ENCODE data around the gene PKP1.

PKP1 gene

GRCh38 chr1:201327687-201328240, 44.5 kb downstream of the PKP1 start:
- ATAC-seq (ENCODE audit: insufficient read depth, low read depth) (no peak), DNase-seq (no peak)
- Histone ChIP-seq H3K27ac (ENCODE audit: low read length) (no peak overlapping the region), H3K36me3 (ENCODE audit: insufficient read depth, low read length) (no peaks in the 10 kb centered on the region), H3K4me2 (ENCODE audit: insufficient read depth, low read length) (no peak overlapping the region), H4K20me1 (ENCODE audit: insufficient read depth, low read length) (no peaks in the 10 kb centered on the region), H3K9me3 (ENCODE audit: insufficient read depth, low read length, severe bottlenecking) (no peaks in the 10 kb centered on the region), H3K4me1 (ENCODE audit: insufficient read depth, low read length) (no peaks in the 10 kb centered on the region; the same call in 1 of the 2 replicates), H3K4me3 (ENCODE audit: low read depth in 1 of 2, low read length in 2 of 2) (no peak overlapping the region), H3K79me2 (ENCODE audit: insufficient read depth, low read length) (no peaks in the 10 kb centered on the region), H3K9ac (ENCODE audit: low read depth, low read length) (no peak overlapping the region), H2AFZ (ENCODE audit: low read depth, low read length) (no peak overlapping the region), H3K27me3 (ENCODE audit: insufficient read depth, low read length, poor library complexity) (no peaks in the 10 kb centered on the region)
- no peak for TF ChIP-seq CTCF (IDR thresholded peaks at IDR 0.05; ENCODE audit: borderline replicate concordance, extremely low read depth, low read length, poor library complexity, severe bottlenecking)
- TF ChIP-seq EZH2 (IDR thresholded peaks at IDR 0.05; ENCODE audit: borderline replicate concordance, low read depth, low read length, severe bottlenecking), result no peak

- no peak overlapping the region for H3K9ac ChIP-seq (ENCODE audit: low read depth, low read length)
- H2AFZ ChIP-seq (ENCODE audit: low read depth, low read length), result no peak overlapping the region
- H3K79me2 ChIP-seq (ENCODE audit: insufficient read depth, low read length), result no peaks in the 10 kb centered on the region
- no peak for TF ChIP-seq CTCF (IDR thresholded peaks at IDR 0.05; ENCODE audit: borderline replicate concordance, extremely low read depth, low read length, poor library complexity, severe bottlenecking)
- TF ChIP-seq EZH2 (IDR thresholded peaks at IDR 0.05; ENCODE audit: borderline replicate concordance, low read depth, low read length, severe bottlenecking), result no peak
- ATAC-seq (ENCODE audit: insufficient read depth, low read depth) (no peak), DNase-seq (no peak)
- H4K20me1 ChIP-seq (ENCODE audit: insufficient read depth, low read length), result no peaks in the 10 kb centered on the region
- no peak overlapping the region for H3K4me3 ChIP-seq (ENCODE audit: low read depth in 1 of 2, low read length in 2 of 2)
- no peaks in the 10 kb centered on the region for H3K27me3 ChIP-seq (ENCODE audit: insufficient read depth, low read length, poor library complexity)
- no peak overlapping the region for H3K4me2 ChIP-seq (ENCODE audit: insufficient read depth, low read length)
- H3K4me1 ChIP-seq (ENCODE audit: insufficient read depth, low read length), result no peaks in the 10 kb centered on the region; the same call in 1 of the 2 replicates
- no peaks in the 10 kb centered on the region for H3K9me3 ChIP-seq (ENCODE audit: insufficient read depth, low read length, severe bottlenecking)
- no peak overlapping the region for H3K27ac ChIP-seq (ENCODE audit: low read length)
- H3K36me3 ChIP-seq (ENCODE audit: insufficient read depth, low read length), result no peaks in the 10 kb centered on the region
Measured at GRCh38 chr1:201328576-201328975, 45.3 kb downstream of the PKP1 start.

- no peak overlapping the region for H3K4me2 ChIP-seq (ENCODE audit: insufficient read depth, low read length)
- H3K27ac ChIP-seq (ENCODE audit: low read length), result no peak overlapping the region
- no peak overlapping the region for H3K9ac ChIP-seq (ENCODE audit: low read depth, low read length)
- no peaks in the 10 kb centered on the region; the same call in 1 of the 2 replicates for H3K4me1 ChIP-seq (ENCODE audit: insufficient read depth, low read length)
- H3K79me2 ChIP-seq (ENCODE audit: insufficient read depth, low read length), result no peaks in the 10 kb centered on the region
- ATAC-seq (ENCODE audit: insufficient read depth, low read depth) (no peak), DNase-seq (no peak)
- no peak overlapping the region for H2AFZ ChIP-seq (ENCODE audit: low read depth, low read length)
- no peak overlapping the region for H3K4me3 ChIP-seq (ENCODE audit: low read depth in 1 of 2, low read length in 2 of 2)
- H3K36me3 ChIP-seq (ENCODE audit: insufficient read depth, low read length), result no peaks in the 10 kb centered on the region
- no peaks in the 10 kb centered on the region for H4K20me1 ChIP-seq (ENCODE audit: insufficient read depth, low read length)
- TF ChIP-seq EZH2 (IDR thresholded peaks at IDR 0.05; ENCODE audit: borderline replicate concordance, low read depth, low read length, severe bottlenecking) (no peak), CTCF (IDR thresholded peaks at IDR 0.05; ENCODE audit: borderline replicate concordance, extremely low read depth, low read length, poor library complexity, severe bottlenecking) (no peak)
- no peaks in the 10 kb centered on the region for H3K27me3 ChIP-seq (ENCODE audit: insufficient read depth, low read length, poor library complexity)
- no peaks in the 10 kb centered on the region for H3K9me3 ChIP-seq (ENCODE audit: insufficient read depth, low read length, severe bottlenecking)
Measured at GRCh38 chr1:201329286-201329685, 46.0 kb downstream of the PKP1 start.

Data from DND-41 (cell line).